Endothelial cell of umbilical vein (primary cell): Measurements from ENCODE around the gene IRF6. TPM values are rescaled to one million over a fixed set of nuclear protein-coding genes. Genes with fewer than 3 reads are reported as not detected.

Experiments used
- BruUV-seq: library from RNA; stranded (reverse); fragments of 400-500 nt; replicated peaks from 2 replicates; lab custom pipeline; 2021; lab: Mats Ljungman, UMichigan
- CTCF ChIA-PET: fragments of 300-600, 350-600 bp; sonication (Branson Sonifier 250); formaldehyde crosslinking; loops from one replicate; lab custom pipeline; 2021; ENCODE audit warnings: antibody characterized with exemption, inconsistent platforms; lab: Charles Lee
- POLR2A ChIA-PET: fragments of 300-600, 350-600 bp; sonication (Branson Sonifier 250); formaldehyde crosslinking; loops from one replicate; lab custom pipeline; 2021; ENCODE audit warnings: antibody characterized with exemption, inconsistent platforms; lab: Charles Lee
- DNase-seq: peaks from one replicate; pipeline ENCODE4 v3.0.0-alpha.2; 2011; ENCODE audit warnings: low read depth, low spot score
- FAIRE-seq: peaks from 2 replicates; lab custom pipeline; 2011; peaks lifted over from hg19 to GRCh38; lab: Jason Lieb, UNC
- H2AFZ ChIP-seq: 2 replicates; pipeline ENCODE4 v1.6.0; 2012; ENCODE audit warnings: low read depth, low read length, control low read depth, inconsistent platforms
- H3K27ac ChIP-seq: 2 replicates; pipeline ENCODE4 v1.5.1; 2011; ENCODE audit warnings: low read depth, mild to moderate bottlenecking, control low read depth, low read length, moderate library complexity; ENCODE audit not compliant: insufficient read depth
- H3K27me3 ChIP-seq, 2 experiments: 2 replicates each; pipeline versions ENCODE4 v1.6.0 to v1.6.1; 2011; ENCODE audit warnings: low read length in 2 of 2, mixed read lengths in 1 of 2; ENCODE audit not compliant: control insufficient read depth in 2 of 2, insufficient read depth in 2 of 2
- H3K36me3 ChIP-seq, 2 experiments: 2 replicates in 1 of 2; 3 replicates in 1 of 2; pipeline ENCODE4 v1.5.1; 2011; ENCODE audit warnings: low read length in 2 of 2, mild to moderate bottlenecking in 1 of 2, moderate library complexity in 1 of 2; ENCODE audit not compliant: control insufficient read depth in 2 of 2, insufficient read depth in 2 of 2; ENCODE audit errors: extremely low read depth in 1 of 2
- H3K4me1 ChIP-seq: 3 replicates; pipeline ENCODE4 v1.5.1; 2011; ENCODE audit warnings: mild to moderate bottlenecking, low read length; ENCODE audit not compliant: control insufficient read depth, insufficient read depth; ENCODE audit errors: extremely low read depth
- H3K4me2 ChIP-seq: 2 replicates; pipeline ENCODE4 v1.6.1; 2011; ENCODE audit warnings: low read length, control low read depth, mixed read lengths; ENCODE audit not compliant: insufficient read depth
- H3K4me3 ChIP-seq, 3 experiments: fragments of 200-600 bp in 1 of 3; sonication (generic), shearing (Covaris generic) in 1 of 3; replicated peaks in 1 of 3; 2 replicates each; pipeline ENCODE4 v1.5.1; 2011 to 2016; ENCODE audit warnings: control low read depth in 3 of 3, low read length in 3 of 3, mild to moderate bottlenecking in 2 of 3, inconsistent platforms in 1 of 3, low read depth in 1 of 3, moderate library complexity in 1 of 3; ENCODE audit not compliant: insufficient read depth in 1 of 3
- H3K79me2 ChIP-seq: 2 replicates; pipeline ENCODE4 v1.6.0; 2012; ENCODE audit warnings: low read length, inconsistent platforms; ENCODE audit not compliant: control insufficient read depth, insufficient read depth
- H3K9ac ChIP-seq: replicated peaks from 2 replicates; pipeline ENCODE3; 2011; ENCODE audit warnings: low read length, control low read depth; ENCODE audit not compliant: insufficient read depth; ENCODE audit errors: extremely low read depth
- H3K9me1 ChIP-seq: replicated peaks from 3 replicates; pipeline ENCODE4 v1.6.0; 2011; ENCODE audit warnings: mild to moderate bottlenecking, low read length; ENCODE audit not compliant: control insufficient read depth, insufficient read depth; ENCODE audit errors: extremely low read depth
- H3K9me3 ChIP-seq: replicated peaks from 2 replicates; pipeline ENCODE4 v1.5.1; 2012; ENCODE audit warnings: low read length, inconsistent platforms; ENCODE audit not compliant: control insufficient read depth, insufficient read depth
- H4K20me1 ChIP-seq: replicated peaks from 2 replicates; pipeline ENCODE3; 2011; ENCODE audit warnings: mild to moderate bottlenecking, low read length; ENCODE audit not compliant: control insufficient read depth, insufficient read depth; ENCODE audit errors: extremely low read depth
- EZH2 ChIP-seq: IDR thresholded peaks from 2 replicates; pipeline ENCODE4 v1.6.1; 2012; ENCODE audit warnings: borderline replicate concordance, low read depth, mild to moderate bottlenecking, moderate library complexity, low read length, inconsistent platforms; ENCODE audit not compliant: severe bottlenecking
- FOS ChIP-seq: IDR thresholded peaks from 2 replicates; pipeline ENCODE4 v1.6.1; 2011; ENCODE audit warnings: mild to moderate bottlenecking, low read length, moderate library complexity, borderline replicate concordance; ENCODE audit not compliant: insufficient read depth
- GATA2 ChIP-seq: IDR thresholded peaks from 2 replicates; pipeline ENCODE4 v1.7.0; 2011; ENCODE audit warnings: low read depth, mild to moderate bottlenecking, moderate library complexity, mixed read lengths, low read length; ENCODE audit not compliant: insufficient read length, insufficient read depth
- JUN ChIP-seq: IDR thresholded peaks from 2 replicates; pipeline ENCODE4 v1.6.1; 2011; ENCODE audit warnings: borderline replicate concordance, low read depth; ENCODE audit not compliant: insufficient read length, insufficient read depth
- MYC ChIP-seq: IDR thresholded peaks from one replicate; pipeline ENCODE4 v1.6.1; 2011; ENCODE audit warnings: mild to moderate bottlenecking, low read depth, low read length
- POLR2A ChIP-seq: IDR thresholded peaks from 2 replicates; pipeline ENCODE4 v1.6.1; 2012; ENCODE audit warnings: low read depth, mild to moderate bottlenecking, control low read depth, low read length
- POLR2AphosphoS5 ChIP-seq: IDR thresholded peaks from 2 replicates; pipeline ENCODE4 v1.6.1; 2012; ENCODE audit warnings: low read depth, mild to moderate bottlenecking, control low read depth, low read length, moderate library complexity; ENCODE audit not compliant: insufficient read depth
- dilution Hi-C: fragments of 300-500 bp; cut with MboI; formaldehyde crosslinking; loops from one replicate; pipeline ENCODE4 v1.15.0; 2019; ENCODE audit warnings: low sequenced_read_pairs; ENCODE audit not compliant: extremely low pct_ligation_motif_present
- intact Hi-C: fragments of 100-400 bp; cut with micrococcal nuclease; formaldehyde crosslinking; loops from one replicate; pipeline ENCODE4 v1.10.0; 2022
- polyA plus RNA-seq, 4 experiments: library from polyadenylated mRNA; depleted of rRNA in 3 of 4; stranded (reverse) in 3 of 4; unstranded in 1 of 4; fragments of >200 nt; gene quantifications; 2 replicates each; pipeline versions ENCODE4 v1.2.1 to v1.2.3, GENCODE V29; 2011 to 2012; ENCODE audit warnings: missing spikeins in 1 of 4
- total RNA-seq: library from RNA; stranded (reverse); gene quantifications from 2 replicates; pipeline ENCODE4 v1.2.3, GENCODE V29; 2021
- TF ChIP-seq, protein P1 (sequence below), 2 donors: IDR thresholded peaks; 1 replicate in 1 of 2; 2 replicates in 1 of 2; pipeline ENCODE4 v1.5.1; 2011; ENCODE audit warnings: low read length in 2 of 2, mild to moderate bottlenecking in 2 of 2, moderate library complexity in 2 of 2, control low read depth in 1 of 2, inconsistent platforms in 1 of 2, low read depth in 1 of 2; ENCODE audit not compliant: insufficient read depth in 1 of 2; ENCODE audit errors: extremely low read depth in 1 of 2
- TF ChIP-seq, protein P2 (sequence below): IDR thresholded peaks from 2 replicates; pipeline ENCODE4 v1.6.1; 2011; ENCODE audit not compliant: insufficient read depth, insufficient read length

The IRF6 gene
- total and polyA plus RNA-seq, 2 donors (not counting 3 experiments of a cell fraction or from before 2014, with no cell fraction given), result 42.0 to 55.8 TPM

DNA sequence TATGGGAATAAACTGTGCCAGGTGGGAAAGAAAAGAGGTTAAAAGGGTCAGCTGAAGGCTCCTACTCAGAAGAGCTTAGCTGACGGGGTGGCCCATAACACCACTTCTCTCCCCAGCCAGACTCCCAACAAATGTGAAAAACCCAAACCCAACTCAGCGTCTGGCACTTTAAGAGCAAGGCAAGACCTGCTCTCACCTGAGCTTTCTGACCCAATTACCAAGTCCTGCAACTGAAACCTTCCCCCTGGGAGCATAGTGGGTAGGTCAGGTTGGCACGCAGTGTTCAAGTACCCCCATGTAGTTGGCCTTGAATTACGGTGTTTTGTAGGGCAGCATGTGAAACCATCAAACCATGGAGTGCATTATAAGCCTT, 3.2 kb downstream of the IRF6 start:
- Histone ChIP-seq H3K9me1 (no peaks in the 10 kb centered on the region), H2AFZ (no peak overlapping the region), H3K36me3 (no peaks in the 10 kb centered on the region), H4K20me1 (no peaks in the 10 kb centered on the region), H3K27me3 (no peaks in the 10 kb centered on the region), H3K9me3 (no peaks in the 10 kb centered on the region), H3K9ac (peak overlapping the region; percentile 91), H3K4me2 (no peak overlapping the region), H3K4me3 (no peak overlapping the region), H3K4me1 (peaks cover 35% of the 10 kb centered on the region), H3K27ac (peak overlapping the region; percentile 99), H3K79me2 (no peaks in the 10 kb centered on the region)
- CTCF ChIA-PET, result interaction anchor here (0.8 to 2.7 kb wide), 3 partner anchors 11 to 21 kb away, joined by 3 to 20 read pairs (median 9); partner anchors contain the start of gene C1orf74
- intact Hi-C loops (loop anchor here (1.0 kb wide), 1 partner anchor 21 kb away; no protein-coding TSS in a partner anchor), dilution Hi-C loops (no loop called here)
- TF ChIP-seq, protein P1, sequence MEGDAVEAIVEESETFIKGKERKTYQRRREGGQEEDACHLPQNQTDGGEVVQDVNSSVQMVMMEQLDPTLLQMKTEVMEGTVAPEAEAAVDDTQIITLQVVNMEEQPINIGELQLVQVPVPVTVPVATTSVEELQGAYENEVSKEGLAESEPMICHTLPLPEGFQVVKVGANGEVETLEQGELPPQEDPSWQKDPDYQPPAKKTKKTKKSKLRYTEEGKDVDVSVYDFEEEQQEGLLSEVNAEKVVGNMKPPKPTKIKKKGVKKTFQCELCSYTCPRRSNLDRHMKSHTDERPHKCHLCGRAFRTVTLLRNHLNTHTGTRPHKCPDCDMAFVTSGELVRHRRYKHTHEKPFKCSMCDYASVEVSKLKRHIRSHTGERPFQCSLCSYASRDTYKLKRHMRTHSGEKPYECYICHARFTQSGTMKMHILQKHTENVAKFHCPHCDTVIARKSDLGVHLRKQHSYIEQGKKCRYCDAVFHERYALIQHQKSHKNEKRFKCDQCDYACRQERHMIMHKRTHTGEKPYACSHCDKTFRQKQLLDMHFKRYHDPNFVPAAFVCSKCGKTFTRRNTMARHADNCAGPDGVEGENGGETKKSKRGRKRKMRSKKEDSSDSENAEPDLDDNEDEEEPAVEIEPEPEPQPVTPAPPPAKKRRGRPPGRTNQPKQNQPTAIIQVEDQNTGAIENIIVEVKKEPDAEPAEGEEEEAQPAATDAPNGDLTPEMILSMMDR (IDR thresholded peaks at IDR 0.05; ENCODE audit: extremely low read depth in 1 of 2, insufficient read depth in 1 of 2, low read depth in 1 of 2, low read length in 2 of 2), result no peak
- TF ChIP-seq, protein P2, sequence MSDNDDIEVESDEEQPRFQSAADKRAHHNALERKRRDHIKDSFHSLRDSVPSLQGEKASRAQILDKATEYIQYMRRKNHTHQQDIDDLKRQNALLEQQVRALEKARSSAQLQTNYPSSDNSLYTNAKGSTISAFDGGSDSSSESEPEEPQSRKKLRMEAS, result no peak
- TF ChIP-seq GATA2, result no peak
- TF ChIP-seq JUN, result no peak
- no peak for TF ChIP-seq EZH2
- no peak for TF ChIP-seq FOS
- no peak for TF ChIP-seq POLR2A
- no peak for TF ChIP-seq MYC
- TF ChIP-seq POLR2AphosphoS5, result no peak
- FAIRE-seq (no peak), DNase-seq (no peak)
- no TSS peak for BruUV-seq
- POLR2A ChIA-PET, result interaction anchor here (1.5 kb wide), 1 partner anchor 37 kb away, joined by 6 read pairs; no protein-coding TSS in a partner anchor
